Naive thymus-derived CD4-positive, alpha-beta T cell (primary cell): ENCODE results near the gene FBRS. TPM values are rescaled to one million over a fixed set of nuclear protein-coding genes. Genes with fewer than 3 reads are reported as not detected.

Source experiments
- ATAC-seq: fragments of 150-1000 bp; cut with Tn5 transposase; 2 replicates; pipeline ENCODE4 v1.10.0; 2021; ENCODE audit warnings: mild to moderate bottlenecking, moderate library complexity
- CTCF ChIA-PET: fragments of 350-600 bp; sonication (Branson Sonifier 250); formaldehyde crosslinking; loops from one replicate; lab custom pipeline; 2021; ENCODE audit warnings: antibody characterized with exemption; lab: Charles Lee
- POLR2A ChIA-PET: fragments of 350-600 bp; sonication (Branson Sonifier 250); formaldehyde crosslinking; loops from one replicate; lab custom pipeline; 2021; ENCODE audit warnings: antibody characterized with exemption, inconsistent platforms; lab: Charles Lee
- DNase-seq, 9 donors: peaks; one replicate each; pipeline versions ENCODE4 v3.0.0 to v3.0.0-alpha.2; 2020 to 2022; ENCODE audit warnings: mixed read lengths in 1 of 9
- H3K27ac ChIP-seq: one replicate; pipeline ENCODE4 v1.7.0; 2013; ENCODE audit warnings: mild to moderate bottlenecking, low read depth, low read length, moderate library complexity
- H3K27me3 ChIP-seq, 2 donors: one replicate each; pipeline ENCODE4 v1.7.0; 2013; ENCODE audit warnings: low read length in 2 of 2, mild to moderate bottlenecking in 2 of 2, moderate library complexity in 2 of 2; ENCODE audit not compliant: control insufficient read depth in 2 of 2, insufficient read depth in 2 of 2
- H3K36me3 ChIP-seq, 3 experiments: 1 replicate in 2 of 3; 2 replicates in 1 of 3; pipeline ENCODE4 v1.7.0; 2013; ENCODE audit warnings: low read length in 3 of 3, mild to moderate bottlenecking in 3 of 3, moderate library complexity in 1 of 3; ENCODE audit not compliant: insufficient read depth in 3 of 3, control insufficient read depth in 2 of 3
- H3K4me1 ChIP-seq, 2 donors: one replicate each; pipeline ENCODE4 v1.7.0; 2013; ENCODE audit warnings: low read length in 2 of 2, mild to moderate bottlenecking in 2 of 2, moderate library complexity in 1 of 2; ENCODE audit not compliant: control insufficient read depth in 2 of 2, insufficient read depth in 2 of 2
- H3K4me3 ChIP-seq: 2 replicates; pipeline ENCODE4 v1.7.0; 2013; ENCODE audit warnings: mild to moderate bottlenecking, low read length
- H3K9me3 ChIP-seq, 3 experiments: 1 replicate in 2 of 3; 2 replicates in 1 of 3; pipeline ENCODE4 v1.7.0; 2013; ENCODE audit warnings: low read length in 3 of 3; ENCODE audit not compliant: control insufficient read depth in 2 of 3
- H3K27ac Mint-ChIP-seq, 9 donors: one replicate each; pipeline ENCODE4 v1.8.0; 2020 to 2022; ENCODE audit warnings: mixed read lengths in 9 of 9, mild to moderate bottlenecking in 8 of 9, moderate library complexity in 5 of 9, inconsistent platforms in 2 of 9
- H3K27me3 Mint-ChIP-seq, 5 donors: one replicate each; pipeline ENCODE4 v1.8.0; 2021 to 2022; ENCODE audit warnings: mixed read lengths in 5 of 5, mild to moderate bottlenecking in 1 of 5
- H3K36me3 Mint-ChIP-seq, 5 donors: one replicate each; pipeline ENCODE4 v1.8.0; 2020 to 2022; ENCODE audit warnings: mixed read lengths in 5 of 5, mild to moderate bottlenecking in 3 of 5, inconsistent platforms in 1 of 5
- H3K4me1 Mint-ChIP-seq, 7 donors: one replicate each; pipeline ENCODE4 v1.8.0; 2020 to 2022; ENCODE audit warnings: mixed read lengths in 7 of 7, mild to moderate bottlenecking in 3 of 7, inconsistent platforms in 1 of 7
- H3K4me3 Mint-ChIP-seq, 10 donors: one replicate each; pipeline ENCODE4 v1.8.0; 2020 to 2022; ENCODE audit warnings: mild to moderate bottlenecking in 10 of 10, mixed read lengths in 10 of 10, moderate library complexity in 6 of 10, inconsistent platforms in 2 of 10
- H3K9me3 Mint-ChIP-seq, 11 donors: one replicate each; pipeline ENCODE4 v1.8.0; 2020 to 2022; ENCODE audit warnings: mixed read lengths in 11 of 11, mild to moderate bottlenecking in 4 of 11, inconsistent platforms in 1 of 11, moderate library complexity in 1 of 11
- intact Hi-C, 2 donors: fragments of 100-400 bp; cut with micrococcal nuclease; formaldehyde crosslinking; loops; one replicate each; pipeline ENCODE4 v1.15.1; 2023
- polyA plus RNA-seq, 2 donors: library from polyadenylated mRNA; unstranded; fragments of 300-500 nt; fragmentation: Illumina TruSeq; gene quantifications; one replicate each; pipeline ENCODE4 v1.2.3, GENCODE V29; 2021
- total RNA-seq, 6 experiments: library from RNA in 5 of 6; stranded (reverse) in 5 of 6; gene quantifications; 1 replicate in 5 of 6; 2 replicates in 1 of 6; pipeline ENCODE4 v1.2.3 and lab custom pipeline; 2021 to 2026

FBRS gene
- total RNA-seq (100 to 1,000 TPM; 143 to 174 (median 164) TPM), polyA plus RNA-seq (1 to 10 TPM; 2.6 to 5.0 TPM), total RNA-seq (lab: John Stamatoyannopoulos, UW) (153 reads per million, percentile 90 among the genes with 10 or more reads in this experiment)

GRCh38 chr16:30657866-30658730 lies at the start of gene FBRS:
Gene FBRS (plus strand): TSS chr16:30658431. CDS start chr16:30659519, 1,088 bp downstream.
- Mint-ChIP-seq H3K9me3 (peaks cover 0 to 6% (median 0%) of the 10 kb centered on the region in 11 donors), H3K36me3 (peaks cover 0 to 41% (median 18%) of the 10 kb centered on the region in 5 donors), H3K4me1 (peaks cover 19 to 50% (median 40%) of the 10 kb centered on the region in 7 donors), H3K4me3 (peak within 1 kb of the TSS; percentile 81 to 99 (median 96)), H3K27me3 (no peaks in the 10 kb centered on the region), H3K27ac (peak within 1 kb of the TSS; percentile 99 to 100 (median 100))
- peak within 1 kb of the TSS; percentile 83 for H3K4me3 ChIP-seq
- no peaks in the 10 kb centered on the region for H3K9me3 ChIP-seq
- H3K27me3 ChIP-seq: no peaks in the 10 kb centered on the region
- peak within 1 kb of the TSS; percentile 94 for H3K27ac ChIP-seq
- CTCF ChIA-PET: interaction anchor here (0.6 to 5.6 kb wide), 5 partner anchors 29 to 1269 kb away, joined by 3 to 50 read pairs (median 3); partner anchors contain the start of gene SRCAP
- H3K4me1 ChIP-seq: peaks cover 38 to 42% of the 10 kb centered on the region in 2 donors
- peak; percentile 84 for ATAC-seq
- peak; percentile 98 to 100 (median 100) for DNase-seq
- intact Hi-C loops: loop anchor here (1.0 to 10.0 kb wide), 31 partner anchors 8 to 853 kb away; partner anchors contain the start of genes ALDOA (in 2 of the 2), CFAP119 (in 2 of the 2), DCTPP1 (in 2 of the 2) and PHKG2 (in 2 of the 2)
- POLR2A ChIA-PET: interaction anchor here (0.5 to 6.3 kb wide), 38 partner anchors 8 to 921 kb away, joined by 3 to 113 read pairs (median 4); partner anchors contain the start of genes ALDOA, CORO1A, DCTPP1 and FUS
- peaks cover 20 to 56% (median 33%) of the 10 kb centered on the region in 3 experiments for H3K36me3 ChIP-seq

GRCh38 chr16:30609002-30609925 lies 49.0 kb upstream of the FBRS start:
- no peaks in the 10 kb centered on the region for H3K9me3 Mint-ChIP-seq

GRCh38 chr16:30609926-30610839 lies 48.0 kb upstream of the FBRS start, which contains the start of gene ZNF689:
Gene ZNF689 (minus strand): TSS chr16:30610389. CDS start chr16:30610041, 348 bp downstream.
- Histone ChIP-seq H3K36me3 (peaks cover 0 to 31% (median 0%) of the 10 kb centered on the region in 3 experiments), H3K27ac (peak within 1 kb of the TSS; percentile 94), H3K27me3 (no peaks in the 10 kb centered on the region), H3K4me3 (peak within 1 kb of the TSS; percentile 98), H3K9me3 (no peaks in the 10 kb centered on the region), H3K4me1 (peaks cover 8 to 11% of the 10 kb centered on the region in 2 donors)
- intact Hi-C loops: loop anchor here (1.0 kb wide), 10 partner anchors 18 to 180 kb away; partner anchors contain the start of genes FBRS (in 2 of the 2), PRR14 (in 2 of the 2), ZNF785 (in 2 of the 2) and DCTPP1 (in 1 of the 2)
- Mint-ChIP-seq H3K27me3 (no peaks in the 10 kb centered on the region), H3K36me3 (peaks cover 0 to 12% (median 5%) of the 10 kb centered on the region in 5 donors), H3K27ac (peak within 1 kb of the TSS; percentile 94 to 99 (median 97)), H3K9me3 (no peaks in the 10 kb centered on the region), H3K4me3 (peak within 1 kb of the TSS; percentile 89 to 97 (median 94)), H3K4me1 (peaks cover 5 to 26% (median 22%) of the 10 kb centered on the region in 7 donors)
- ATAC-seq (peak; percentile 96), DNase-seq (peak; percentile 90 to 98 (median 93))
- CTCF ChIA-PET: interaction anchor here (0.6 to 1.4 kb wide), 5 partner anchors 19 to 1787 kb away, joined by 3 read pairs; partner anchors contain the start of genes ATXN2L and DCTPP1
- POLR2A ChIA-PET: interaction anchor here (0.5 to 3.3 kb wide), 23 partner anchors 12 to 427 kb away, joined by 3 to 21 read pairs (median 4); partner anchors contain the start of genes CORO1A, FBRS, PRR14 and SEPTIN1

More at GRCh38 chr16:30609002-30609925, 49.0 kb upstream of the FBRS start:
- Mint-ChIP-seq H3K36me3 (peaks cover 0 to 21% (median 11%) of the 10 kb centered on the region in 5 donors), H3K4me3 (peak overlapping the region; percentile 89 to 97 (median 94)), H3K27ac (peak overlapping the region; percentile 84 to 99 (median 97)), H3K27me3 (no peaks in the 10 kb centered on the region), H3K4me1 (peaks cover 5 to 26% (median 22%) of the 10 kb centered on the region in 7 donors)
- peak in 2 of 9 donors; percentile 29 to 60 for DNase-seq
- ChIA-PET POLR2A (interaction anchor here (0.6 to 3.3 kb wide), 20 partner anchors 9 to 202 kb away, joined by 3 to 21 read pairs (median 4); partner anchors contain the start of genes FBRS, PRR14, ZNF688 and ZNF747), CTCF (interaction anchor here (0.8 to 1.4 kb wide), 5 partner anchors 10 to 180 kb away, joined by 3 to 4 read pairs (median 3); partner anchors contain the start of gene DCTPP1)
- no peaks in the 10 kb centered on the region for H3K9me3 ChIP-seq
- peak overlapping the region; percentile 94 for H3K27ac ChIP-seq
- ATAC-seq: peak; percentile 48
- peaks cover 0 to 40% (median 0%) of the 10 kb centered on the region in 3 experiments for H3K36me3 ChIP-seq
- intact Hi-C loops: no loop called here
- peak overlapping the region; percentile 98 for H3K4me3 ChIP-seq
- no peaks in the 10 kb centered on the region for H3K27me3 ChIP-seq
- H3K4me1 ChIP-seq: peaks cover 8 to 11% of the 10 kb centered on the region in 2 donors

DNA sequence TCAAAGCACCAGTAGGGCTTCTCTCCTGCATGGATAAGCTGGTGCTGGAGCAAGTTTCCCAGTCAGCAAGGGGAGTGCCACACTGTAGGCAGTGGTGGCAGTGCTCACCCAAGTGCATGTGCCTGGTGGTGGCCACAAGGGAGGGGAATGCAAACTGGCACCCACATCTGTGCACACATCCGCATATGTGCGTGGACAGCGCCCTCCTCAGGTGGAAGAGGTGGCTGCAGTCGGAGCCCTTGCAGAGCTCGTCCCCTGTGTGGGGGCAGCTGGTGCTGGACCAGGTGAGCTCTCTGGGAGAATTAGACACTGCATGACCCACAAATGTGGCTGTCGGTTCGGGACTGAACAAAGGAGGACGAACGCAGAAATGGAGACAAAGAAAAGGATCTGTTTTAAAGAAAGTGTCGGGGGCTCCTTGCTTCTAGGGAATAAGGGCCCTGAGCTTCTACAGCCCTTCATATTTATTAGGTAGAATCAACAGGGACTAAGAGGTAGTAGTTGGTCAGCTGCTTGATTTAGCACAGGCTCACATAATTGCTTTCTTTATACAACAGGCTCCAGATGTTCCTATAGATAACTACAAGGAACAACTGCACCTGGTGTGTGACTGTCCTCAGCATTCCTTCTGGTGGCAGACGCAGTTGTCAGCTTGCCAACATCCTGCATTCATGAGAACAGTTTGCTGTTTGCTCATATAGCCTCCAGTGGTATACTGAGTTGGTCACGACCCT lies 42.7 kb upstream of the FBRS start:
- peak; percentile 95 for ATAC-seq
- intact Hi-C loops: no loop called here
- no peaks in the 10 kb centered on the region for H3K4me1 ChIP-seq
- Mint-ChIP-seq H3K27me3 (peaks cover 0 to 15% (median 0%) of the 10 kb centered on the region in 5 donors), H3K4me1 (peaks cover 0 to 13% (median 3%) of the 10 kb centered on the region in 7 donors), H3K4me3 (no peak overlapping the region), H3K27ac (peak overlapping the region in 1 of 9 donors; percentile 47), H3K9me3 (no peaks in the 10 kb centered on the region), H3K36me3 (no peaks in the 10 kb centered on the region)
- ChIA-PET CTCF (no interaction called here), POLR2A (interaction anchor here (0.6 to 1.1 kb wide), 5 partner anchors 9 to 216 kb away, joined by 3 to 4 read pairs (median 3); no protein-coding TSS in a partner anchor)
- H3K36me3 ChIP-seq: no peaks in the 10 kb centered on the region
- no peak overlapping the region for H3K4me3 ChIP-seq
- peak in 8 of 9 donors; percentile 41 to 80 (median 47) for DNase-seq
- no peaks in the 10 kb centered on the region for H3K9me3 ChIP-seq
- no peak overlapping the region for H3K27ac ChIP-seq
- H3K27me3 ChIP-seq: no peaks in the 10 kb centered on the region
